ENCODE data around the gene TMEM145.

TMEM145 gene

DNA sequence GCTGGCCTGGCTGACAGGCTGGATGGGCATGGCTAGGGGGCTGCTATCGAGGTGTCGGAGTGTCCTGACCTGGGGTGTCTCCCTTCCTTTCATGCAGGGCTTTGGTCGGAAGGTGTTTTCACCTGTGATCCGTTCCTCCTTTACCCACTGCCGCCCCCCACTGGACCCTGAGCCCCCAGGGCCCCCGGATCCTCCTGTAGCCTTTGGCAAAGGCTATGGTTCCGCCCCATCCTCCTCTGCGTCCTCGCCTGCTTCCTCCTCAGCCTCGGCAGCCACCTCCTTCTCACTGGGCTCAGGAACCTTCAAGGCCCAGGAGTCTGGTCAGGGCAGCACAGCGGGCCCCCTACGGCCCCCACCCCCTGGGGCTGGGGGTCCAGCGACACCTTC, 23.0 kb upstream of the TMEM145 start:
- no peak for DNase-seq

DNA sequence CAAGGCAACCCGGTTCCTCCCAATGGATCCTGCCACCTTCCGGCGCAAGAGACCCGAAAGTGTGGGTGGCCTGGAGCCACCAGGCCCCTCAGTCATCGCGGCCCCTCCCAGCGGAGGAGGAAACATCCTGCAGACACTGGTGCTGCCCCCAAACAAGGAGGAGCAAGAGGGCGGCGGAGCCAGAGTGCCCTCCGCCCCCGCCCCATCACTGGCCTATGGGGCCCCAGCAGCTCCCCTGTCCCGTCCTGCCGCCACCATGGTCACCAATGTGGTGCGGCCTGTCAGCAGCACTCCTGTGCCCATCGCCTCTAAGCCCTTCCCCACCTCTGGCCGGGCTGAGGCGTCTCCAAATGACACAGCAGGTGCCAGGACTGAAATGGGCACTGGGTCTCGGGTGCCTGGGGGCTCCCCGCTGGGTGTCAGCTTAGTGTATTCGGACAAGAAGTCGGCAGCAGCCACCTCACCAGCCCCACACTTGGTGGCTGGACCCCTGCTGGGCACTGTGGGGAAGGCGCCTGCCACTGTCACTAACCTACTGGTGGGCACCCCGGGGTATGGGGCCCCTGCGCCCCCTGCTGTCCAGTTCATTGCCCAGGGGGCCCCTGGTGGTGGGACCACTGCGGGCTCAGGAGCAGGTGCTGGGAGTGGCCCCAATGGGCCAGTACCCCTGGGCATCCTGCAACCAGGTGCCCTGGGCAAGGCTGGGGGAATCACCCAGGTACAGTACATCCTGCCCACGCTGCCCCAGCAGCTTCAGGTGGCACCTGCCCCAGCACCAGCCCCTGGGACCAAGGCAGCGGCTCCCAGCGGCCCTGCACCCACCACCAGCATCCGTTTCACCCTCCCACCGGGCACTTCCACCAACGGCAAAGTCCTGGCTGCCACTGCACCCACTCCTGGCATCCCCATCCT, 22.3 kb upstream of the TMEM145 start:
- DNase-seq: no peak

DNA sequence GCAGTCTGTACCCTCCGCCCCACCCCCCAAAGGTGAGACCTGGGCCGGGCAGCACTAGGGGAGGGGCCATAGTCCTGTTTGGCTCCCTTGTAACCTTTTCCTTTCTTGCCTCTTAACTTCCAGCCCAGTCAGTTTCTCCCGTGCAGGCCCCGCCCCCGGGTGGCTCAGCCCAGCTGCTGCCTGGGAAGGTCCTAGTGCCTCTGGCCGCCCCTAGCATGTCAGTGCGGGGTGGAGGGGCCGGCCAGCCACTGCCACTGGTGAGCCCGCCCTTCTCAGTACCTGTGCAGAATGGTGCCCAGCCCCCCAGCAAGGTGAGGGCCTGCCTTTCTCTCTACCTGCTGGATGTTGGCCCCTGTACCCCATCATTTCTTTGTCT, 21.7 kb upstream of the TMEM145 start:
- DNase-seq: no peak

DNA sequence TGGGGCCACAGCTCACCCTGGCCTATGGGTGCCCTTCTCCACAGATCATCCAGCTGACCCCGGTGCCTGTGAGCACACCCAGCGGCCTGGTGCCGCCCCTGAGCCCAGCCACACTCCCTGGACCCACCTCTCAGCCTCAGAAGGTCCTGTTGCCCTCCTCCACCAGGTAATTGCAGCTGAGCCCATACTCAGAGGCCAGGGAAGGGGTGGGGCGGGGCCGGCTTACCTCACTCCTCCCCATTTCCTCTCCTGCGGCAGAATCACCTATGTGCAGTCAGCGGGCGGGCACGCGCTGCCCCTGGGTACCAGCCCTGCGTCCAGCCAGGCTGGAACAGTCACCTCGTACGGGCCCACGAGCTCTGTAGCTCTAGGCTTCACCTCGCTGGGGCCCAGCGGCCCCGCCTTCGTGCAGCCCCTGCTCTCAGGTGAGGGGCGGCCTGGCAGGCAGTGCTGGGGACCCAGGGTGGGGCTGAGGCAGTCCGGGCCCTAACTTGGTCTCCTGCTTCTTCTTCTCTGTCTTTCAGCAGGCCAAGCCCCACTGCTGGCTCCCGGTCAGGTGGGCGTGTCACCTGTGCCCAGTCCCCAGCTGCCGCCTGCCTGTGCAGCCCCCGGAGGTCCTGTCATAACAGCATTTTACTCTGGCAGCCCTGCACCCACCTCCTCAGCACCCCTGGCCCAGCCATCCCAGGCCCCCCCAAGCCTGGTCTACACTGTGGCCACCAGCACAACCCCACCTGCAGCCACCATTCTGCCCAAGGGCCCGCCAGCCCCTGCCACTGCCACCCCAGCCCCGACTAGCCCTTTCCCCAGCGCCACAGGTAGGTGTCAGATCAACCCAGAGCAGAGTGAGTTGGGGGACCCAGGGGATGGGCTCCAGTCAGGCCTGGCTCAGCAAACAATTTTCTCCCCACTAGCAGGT, 20.8 kb upstream of the TMEM145 start:
- no peak for DNase-seq

DNA sequence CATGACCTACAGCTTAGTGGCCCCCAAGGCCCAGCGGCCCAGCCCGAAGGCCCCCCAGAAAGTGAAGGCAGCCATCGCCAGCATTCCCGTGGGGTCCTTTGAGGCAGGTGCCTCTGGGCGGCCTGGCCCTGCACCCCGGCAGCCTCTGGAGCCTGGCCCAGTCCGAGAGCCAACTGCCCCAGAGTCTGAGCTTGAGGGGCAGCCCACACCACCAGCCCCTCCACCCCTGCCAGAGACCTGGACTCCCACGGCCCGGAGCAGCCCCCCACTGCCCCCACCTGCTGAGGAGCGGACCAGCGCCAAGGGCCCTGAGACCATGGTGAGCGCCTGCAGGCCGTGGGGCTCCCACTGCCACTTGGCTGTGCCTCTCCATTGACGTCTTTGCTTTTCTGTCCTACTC, 20.1 kb upstream of the TMEM145 start:
- no peak for DNase-seq

DNA sequence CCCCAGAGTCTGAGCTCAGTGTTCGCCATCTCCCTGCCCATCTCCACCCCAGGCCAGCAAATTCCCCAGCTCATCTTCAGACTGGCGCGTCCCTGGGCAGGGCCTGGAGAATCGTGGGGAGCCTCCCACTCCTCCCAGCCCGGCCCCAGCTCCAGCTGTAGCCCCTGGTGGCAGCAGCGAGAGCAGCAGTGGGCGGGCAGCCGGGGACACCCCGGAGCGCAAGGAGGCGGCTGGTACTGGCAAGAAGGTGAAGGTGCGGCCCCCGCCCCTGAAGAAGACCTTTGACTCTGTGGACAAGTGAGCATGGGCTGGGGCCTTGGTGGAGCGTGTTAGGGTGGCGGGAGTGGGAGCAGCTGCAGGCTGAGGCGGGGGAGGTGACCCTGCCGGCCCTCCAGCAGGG, 19.6 kb upstream of the TMEM145 start:
- DNase-seq: no peak

DNA sequence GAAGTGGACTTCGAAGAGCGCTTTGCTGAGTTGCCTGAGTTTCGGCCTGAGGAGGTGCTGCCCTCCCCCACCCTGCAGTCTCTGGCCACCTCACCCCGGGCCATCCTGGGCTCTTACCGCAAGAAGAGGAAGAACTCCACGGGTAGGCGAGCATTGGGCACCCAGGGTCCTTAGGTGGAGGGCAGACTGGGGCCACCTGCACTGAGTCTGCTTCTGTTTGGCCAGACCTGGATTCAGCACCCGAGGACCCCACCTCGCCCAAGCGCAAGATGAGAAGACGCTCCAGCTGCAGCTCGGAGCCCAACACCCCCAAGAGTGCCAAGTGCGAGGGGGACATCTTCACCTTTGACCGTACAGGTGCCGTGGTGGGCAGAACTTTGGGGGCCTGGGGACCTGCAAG, 19.2 kb upstream of the TMEM145 start:
- DNase-seq: no peak

DNA sequence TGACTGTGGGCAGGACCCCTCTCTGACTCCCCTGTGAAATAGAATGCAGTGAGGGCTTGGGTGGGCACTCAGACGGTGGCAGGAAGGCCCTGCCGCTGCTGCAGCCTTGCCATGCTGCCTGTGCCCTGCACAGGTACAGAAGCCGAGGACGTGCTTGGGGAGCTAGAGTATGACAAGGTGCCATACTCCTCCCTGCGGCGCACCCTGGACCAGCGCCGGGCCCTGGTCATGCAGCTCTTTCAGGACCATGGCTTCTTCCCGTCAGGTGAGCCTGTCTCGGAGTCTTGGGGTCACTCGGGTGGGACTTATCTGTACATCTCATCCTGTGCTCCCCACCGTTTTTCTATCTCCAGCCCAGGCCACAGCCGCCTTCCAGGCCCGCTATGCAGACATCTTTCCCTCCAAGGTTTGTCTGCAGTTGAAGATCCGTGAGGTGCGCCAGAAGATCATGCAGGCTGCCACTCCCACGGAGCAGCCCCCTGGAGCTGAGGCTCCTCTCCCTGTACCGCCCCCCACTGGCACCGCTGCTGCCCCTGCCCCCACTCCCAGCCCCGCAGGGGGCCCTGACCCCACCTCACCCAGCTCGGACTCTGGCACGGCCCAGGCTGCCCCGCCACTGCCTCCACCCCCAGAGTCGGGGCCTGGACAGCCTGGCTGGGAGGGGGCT, 18.5 kb upstream of the TMEM145 start:
- no peak for DNase-seq

DNA sequence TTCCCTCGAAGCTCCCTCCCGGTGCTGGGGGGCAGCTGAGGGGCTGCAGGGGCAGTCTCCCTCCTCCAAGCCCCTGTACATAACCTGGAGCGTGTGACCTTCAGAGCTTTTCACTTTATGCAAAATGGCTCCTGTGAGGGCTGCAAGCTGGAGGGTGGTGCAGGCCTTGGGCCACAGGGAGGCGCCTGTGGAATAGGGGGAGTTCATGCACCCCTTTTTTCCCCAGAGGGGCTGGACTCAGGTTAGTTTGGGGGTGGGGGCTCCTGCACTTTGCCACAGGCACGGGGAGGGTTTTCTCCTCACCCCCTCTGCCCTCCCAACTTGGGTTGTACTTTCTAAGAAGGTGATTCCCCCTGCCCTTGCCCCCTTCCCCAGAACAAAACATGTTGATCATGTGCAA, 17.8 kb upstream of the TMEM145 start:
- no peak for DNase-seq

DNA sequence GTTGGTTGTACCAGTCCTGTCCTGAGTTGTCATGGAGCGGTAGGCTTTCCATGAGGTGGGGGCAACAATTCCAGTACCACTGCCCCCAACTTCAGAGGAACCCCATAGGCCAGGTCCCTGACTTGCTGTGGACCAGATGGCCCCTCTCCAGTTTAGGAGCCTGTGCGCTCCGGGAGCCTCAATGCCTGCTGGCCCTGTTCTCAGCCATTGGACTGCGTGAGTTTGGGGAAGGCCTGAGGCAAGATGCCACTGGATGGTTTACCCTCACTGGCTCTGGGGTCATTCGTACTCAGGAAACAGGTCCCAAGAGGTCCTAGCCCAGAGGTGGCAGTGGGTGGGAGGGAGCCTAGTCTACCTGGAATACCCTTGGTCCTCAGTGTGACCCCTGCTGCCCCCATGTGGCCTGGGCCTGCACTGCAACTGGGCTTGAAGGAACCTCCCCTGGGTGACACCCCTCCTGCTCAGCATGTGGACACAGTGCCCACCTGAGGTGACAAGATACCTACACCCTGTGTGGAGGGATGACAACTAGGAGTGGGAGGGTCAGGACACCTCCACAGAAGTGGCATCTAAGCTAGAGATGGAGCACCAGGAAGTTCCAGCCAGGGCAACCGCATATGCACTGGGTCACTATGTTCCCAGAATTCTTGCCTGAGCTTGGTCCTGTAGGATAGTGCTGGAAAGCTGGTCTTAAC, 17.1 kb upstream of the TMEM145 start:
- DNase-seq: peak; percentile 36

DNA sequence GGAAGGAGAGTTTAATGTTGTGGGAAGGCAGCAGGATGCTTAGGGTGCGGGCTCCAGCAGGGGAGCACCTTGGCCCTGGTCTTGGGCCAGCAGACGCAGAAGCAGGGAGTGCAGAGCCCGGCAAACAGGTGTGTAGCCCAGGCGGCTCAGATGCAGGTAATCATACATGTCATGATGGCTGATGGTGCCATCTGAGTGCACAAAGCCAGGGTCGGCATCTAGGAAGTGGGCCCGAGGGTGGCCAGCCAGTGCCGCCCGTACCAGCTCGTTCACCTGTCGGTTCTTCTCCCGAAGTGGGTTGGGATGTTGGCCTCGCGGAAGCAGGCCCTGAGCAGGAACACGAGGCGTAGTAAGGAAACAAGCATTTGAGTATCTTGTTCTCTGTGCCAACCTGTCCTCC, 16.1 kb upstream of the TMEM145 start:
- no peak for DNase-seq

DNA sequence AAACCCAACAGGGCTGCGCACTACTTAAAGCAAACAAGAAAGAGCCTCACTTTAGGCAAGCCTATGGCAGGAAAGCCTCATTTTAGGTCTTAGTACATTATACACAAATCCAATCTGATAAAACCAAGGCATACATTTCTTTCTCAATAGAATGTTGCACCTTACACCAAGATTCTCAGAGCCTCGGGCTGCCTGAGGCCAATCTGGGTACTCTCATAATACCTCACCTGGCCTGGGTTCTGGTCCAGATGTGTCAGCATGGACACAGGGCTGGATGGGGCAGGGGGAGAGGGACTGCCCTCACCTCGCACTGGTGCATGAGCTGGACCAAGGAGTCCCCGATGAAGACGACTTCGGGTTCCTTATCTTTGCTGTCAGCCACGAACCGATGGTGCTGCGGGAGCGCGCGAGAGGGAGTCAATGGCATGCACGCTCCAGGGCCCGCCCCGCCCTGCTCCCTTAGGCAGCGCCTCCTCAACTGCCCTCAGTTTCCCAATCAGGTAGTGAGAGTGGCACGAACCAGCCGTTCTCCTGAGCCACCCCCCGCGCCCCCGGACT, 11.4 kb upstream of the TMEM145 start, which contains the start of gene PRR19:
TSS of gene PRR19 (plus strand) at position 487 of the 558 bp plus-strand sequence. CDS start 7,453 bp downstream, outside the sequence.
- DNase-seq: no peak

DNA sequence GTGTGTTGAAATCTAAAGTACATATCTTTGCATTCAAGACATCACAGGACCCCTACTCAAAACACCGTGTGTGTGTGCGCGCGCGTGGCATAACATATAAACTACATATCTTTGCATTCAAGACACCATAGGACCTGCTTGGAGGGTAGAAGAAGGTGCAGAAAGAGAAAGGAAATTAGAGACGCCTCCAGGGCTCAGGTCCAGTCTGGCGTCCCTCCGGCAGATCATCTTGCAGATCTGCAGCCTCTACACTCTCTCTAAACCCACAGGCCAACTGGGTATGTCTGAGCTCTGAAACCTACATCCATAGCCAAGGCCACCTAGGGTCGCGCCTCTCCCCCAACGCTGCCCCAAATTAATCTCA, 10.0 kb upstream of the TMEM145 start:
- peak; percentile 55 for DNase-seq

DNA sequence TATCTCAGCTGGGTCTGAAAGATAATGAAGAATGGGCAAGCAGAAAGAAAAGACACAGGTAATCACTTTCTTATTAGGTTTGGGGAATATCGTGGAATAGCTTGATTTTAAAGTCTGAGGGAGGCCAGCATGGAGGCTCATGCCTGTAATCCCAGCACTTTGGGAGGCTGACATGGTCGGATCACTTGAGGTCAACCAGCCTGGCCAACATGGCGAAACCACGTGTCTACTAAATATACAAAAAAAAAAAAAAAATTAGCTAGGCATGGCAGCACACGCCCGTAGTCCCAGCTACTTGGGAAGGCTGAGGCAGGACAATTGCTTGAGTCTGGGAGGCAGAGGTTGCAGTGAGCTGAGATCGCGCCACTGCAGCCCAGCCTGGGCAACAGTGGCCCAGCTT, 9.2 kb upstream of the TMEM145 start:
- DNase-seq: no peak

DNA sequence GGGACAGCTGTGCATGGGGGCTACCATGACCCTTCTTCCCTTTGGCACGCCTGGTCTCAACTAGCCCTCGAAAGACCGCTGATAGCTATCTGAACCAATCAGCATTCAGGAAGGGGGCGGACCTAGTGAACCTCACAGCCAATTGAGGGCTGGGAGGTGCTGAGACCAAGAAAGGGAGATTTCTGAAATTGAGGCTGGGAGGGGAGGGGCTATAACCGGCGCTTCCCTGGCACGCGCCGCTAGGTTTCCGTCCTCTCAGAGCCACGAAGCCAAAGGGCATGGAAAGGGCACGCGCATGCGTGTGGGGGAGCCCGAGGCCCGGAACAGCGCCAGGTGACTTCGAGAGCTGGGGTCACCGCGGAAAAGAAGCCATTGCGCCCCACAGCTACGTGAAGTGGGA, 6.5 kb upstream of the TMEM145 start:
- DNase-seq: no peak

DNA sequence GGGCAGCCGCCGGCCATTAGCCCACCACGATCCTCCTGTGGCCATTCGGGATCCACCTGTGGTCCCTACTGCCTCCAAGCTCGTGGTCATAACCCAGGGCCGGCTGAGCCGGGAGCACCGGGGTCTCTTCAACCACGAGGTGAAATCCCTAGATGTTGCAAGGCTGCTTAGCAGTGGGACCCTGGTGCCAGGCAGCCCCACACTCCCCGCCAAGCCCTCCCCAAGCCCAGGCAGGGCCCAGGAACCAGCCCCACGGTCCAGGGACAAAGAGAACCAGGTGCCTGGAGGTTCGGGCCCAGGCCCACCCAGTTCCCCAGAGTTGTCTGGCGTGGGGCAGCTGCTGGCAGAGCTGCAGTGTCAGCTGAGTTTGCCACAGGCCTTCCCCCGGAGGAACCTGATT, 3.4 kb upstream of the TMEM145 start:
- no peak for DNase-seq

DNA sequence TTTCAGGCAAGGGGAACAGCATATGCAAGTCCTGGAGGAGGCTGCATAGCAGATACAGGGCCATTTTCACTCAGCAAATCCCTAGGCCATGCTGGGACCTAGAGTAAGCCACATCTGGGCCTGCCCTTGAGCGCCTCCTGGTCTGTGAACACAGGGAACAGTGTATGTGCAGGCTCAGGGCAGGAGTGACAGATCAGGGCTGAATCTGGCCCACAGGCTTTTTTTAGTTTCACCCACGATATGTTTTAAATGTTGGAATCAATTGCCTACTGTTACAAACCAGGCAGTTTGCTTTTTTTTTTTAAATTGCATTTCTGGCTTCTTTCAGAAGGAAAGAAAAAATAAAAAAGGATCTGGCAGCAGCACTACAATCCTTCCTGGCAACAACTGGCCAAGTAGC, 1.5 kb upstream of the TMEM145 start:
- DNase-seq: no peak

DNA sequence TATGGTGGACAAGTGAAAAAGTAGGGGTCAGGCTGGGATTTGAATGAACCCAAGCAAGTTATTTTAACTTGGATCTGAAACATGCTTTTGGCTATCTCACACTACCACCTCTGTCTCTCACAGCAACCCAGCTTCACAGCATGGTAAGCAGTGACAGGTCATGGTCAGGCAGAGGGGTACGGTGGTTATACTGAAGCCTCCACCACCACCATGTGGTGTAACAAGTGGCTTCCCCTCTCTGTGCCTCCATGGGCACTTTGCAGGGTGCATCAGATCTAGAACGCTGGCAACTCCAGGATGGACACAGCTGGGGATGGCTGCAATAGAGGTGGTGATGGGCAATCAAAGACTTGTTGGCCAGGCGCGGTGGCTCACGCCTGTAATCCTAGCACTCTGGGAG, 739 bp upstream of the TMEM145 start:
- DNase-seq: no peak

DNA sequence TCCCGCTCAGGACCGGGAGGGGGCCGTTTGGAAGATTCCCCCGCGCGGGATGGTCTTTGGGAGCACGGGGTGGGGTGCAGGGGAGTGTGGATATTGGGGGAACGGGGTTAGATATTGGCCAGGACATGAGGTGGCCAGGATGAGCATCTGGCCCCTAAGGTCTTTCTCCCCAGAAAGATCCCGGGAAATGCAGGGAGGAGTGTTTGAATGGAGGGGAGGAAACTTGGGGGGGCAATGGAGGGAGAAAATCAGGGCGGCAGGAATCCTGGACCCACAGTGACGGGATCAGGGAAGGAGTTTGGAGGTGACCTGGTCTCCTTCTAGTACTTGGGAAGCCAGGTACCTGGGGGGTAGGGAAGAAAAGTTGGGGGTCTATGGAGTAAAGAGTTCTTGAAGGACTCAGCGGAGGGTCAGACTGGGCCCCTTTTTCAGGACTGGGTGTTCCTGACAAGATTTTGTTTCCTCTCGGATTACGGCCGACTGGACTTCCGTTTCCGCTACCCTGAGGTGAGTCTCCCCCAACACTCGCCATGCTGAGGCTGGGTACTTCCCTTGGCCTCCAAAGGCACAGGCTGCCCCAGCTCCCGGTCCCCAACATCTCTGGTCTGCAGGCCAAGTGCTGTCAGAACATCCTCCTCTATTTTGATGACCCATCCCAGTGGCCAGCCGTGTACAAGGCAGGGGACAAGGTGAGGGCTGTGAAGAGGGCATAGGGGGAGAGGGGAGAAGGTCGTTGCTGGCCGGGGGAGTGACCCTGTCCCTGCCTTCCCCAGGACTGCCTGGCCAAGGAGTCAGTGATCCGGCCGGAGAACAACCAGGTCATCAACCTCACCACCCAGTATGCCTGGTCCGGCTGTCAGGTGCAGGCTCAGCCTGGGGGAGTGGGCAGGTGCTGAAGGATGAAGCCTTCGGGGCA, 989 bp downstream of the TMEM145 start:
- DNase-seq: no peak

DNA sequence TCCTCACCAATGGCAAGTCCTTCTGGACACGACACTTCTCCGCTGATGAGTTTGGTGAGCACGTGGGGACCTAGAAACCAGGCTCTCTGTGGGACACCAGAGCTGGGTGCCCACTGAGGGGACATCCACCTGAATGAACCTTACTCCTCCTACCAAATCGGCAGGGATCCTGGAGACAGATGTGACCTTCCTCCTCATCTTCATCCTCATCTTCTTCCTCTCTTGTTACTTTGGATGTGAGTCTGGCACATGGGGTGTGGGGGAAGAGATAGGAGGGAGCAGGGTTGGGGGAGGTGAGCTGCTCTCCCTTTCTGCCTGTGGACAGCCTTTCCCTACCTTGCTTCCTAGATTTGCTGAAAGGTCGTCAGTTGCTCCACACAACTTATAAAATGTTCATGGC, 1.9 kb downstream of the TMEM145 start:
- DNase-seq: no peak
